ENCODE measurements around the gene ADAMTSL4. TPM values are rescaled to one million over a fixed set of nuclear protein-coding genes. Genes with fewer than 3 reads are reported as not detected.

ADAMTSL4 gene
- total RNA-seq, 1 experiment from 2014 or later: 4.3 TPM

- DNase-seq (ENCODE audit: low read depth, low spot score) (no peak), ATAC-seq (no peak)
- Histone ChIP-seq H3K9me3 (ENCODE audit: control insufficient read depth in 1 of 2, insufficient read depth in 1 of 2, low read depth in 1 of 2, low read length in 2 of 2) (no peaks in the 10 kb centered on the region), H3K79me2 (ENCODE audit: insufficient read depth, low read length) (peaks cover 34% of the 10 kb centered on the region), H3K4me2 (ENCODE audit: low read length) (no peak overlapping the region), H3K27me3 (ENCODE audit: insufficient read depth, low read length) (no peaks in the 10 kb centered on the region), H2AFZ (ENCODE audit: low read depth, low read length, poor library complexity, severe bottlenecking) (no peak overlapping the region), H3K27ac (ENCODE audit: low read depth, low read length) (no peak overlapping the region), H3K36me3 (ENCODE audit: control insufficient read depth in 1 of 2, insufficient read depth in 2 of 2, low read length in 2 of 2) (peaks cover 0 to 3% of the 10 kb centered on the region in 2 experiments; a peak in 1 of 4 replicates), H4K20me1 (ENCODE audit: insufficient read depth) (no peaks in the 10 kb centered on the region), H3K4me3 (replicated peaks in 1 of 2; ENCODE audit: low read depth in 1 of 2, low read length in 2 of 2) (no peak overlapping the region), H3K9me2 (ENCODE audit: insufficient read depth) (no peaks in the 10 kb centered on the region), H3K4me1 (ENCODE audit: control insufficient read depth in 1 of 2, insufficient read depth in 2 of 2, low read length in 2 of 2) (peaks cover 63 to 75% of the 10 kb centered on the region in 2 experiments), H3K9ac (ENCODE audit: low read length) (no peak overlapping the region)
- intact Hi-C loops (cut with micrococcal nuclease): loop anchor here (10.0 kb wide), 1 partner anchor 128 kb away; the partner anchor contains the start of gene GOLPH3L
- POLR2A ChIA-PET: no interaction called here
- TF ChIP-seq ZBTB33 (IDR thresholded peaks at IDR 0.05; ENCODE audit: extremely low read depth, insufficient replicate concordance, low read length) (no peak), ATF3 (IDR thresholded peaks at IDR 0.05) (no peak), TCF7L2 (IDR thresholded peaks at IDR 0.05; ENCODE audit: borderline replicate concordance, extremely low read depth, insufficient read depth, insufficient read length) (no peak), SRF (IDR thresholded peaks at IDR 0.05; ENCODE audit: low read depth) (no peak), ZFX (IDR thresholded peaks at IDR 0.05) (no peak), FOSL1 (IDR thresholded peaks at IDR 0.05; ENCODE audit: low read depth) (no peak), REST (IDR thresholded peaks at IDR 0.05; ENCODE audit: low read depth) (no peak), CEBPB (IDR thresholded peaks at IDR 0.05; ENCODE audit: low read depth) (no peak), SIN3A (IDR thresholded peaks at IDR 0.05; ENCODE audit: low read depth) (no peak), EZH2 (IDR thresholded peaks at IDR 0.05) (no peak), POLR2A (IDR thresholded peaks at IDR 0.05; ENCODE audit: borderline replicate concordance, extremely low read depth, insufficient read depth, insufficient read length) (no peak), JUND (IDR thresholded peaks at IDR 0.05) (no peak), EZH2phosphoT487 (IDR thresholded peaks at IDR 0.05; ENCODE audit: borderline replicate concordance) (no peak), CBX3 (IDR thresholded peaks at IDR 0.05; ENCODE audit: low read depth) (no peak), YY1 (IDR thresholded peaks at IDR 0.05; ENCODE audit: extremely low read depth, insufficient replicate concordance, low read depth, low read length) (no peak), POLR2AphosphoS5 (IDR thresholded peaks at IDR 0.05; ENCODE audit: low read depth, low read length) (no peak)
- RAD21 ChIA-PET (ENCODE audit: low non-redundant PET in 1 of 2, low total read pairs in 2 of 2, uncharacterized antibody in 2 of 2, unreplicated experiment in 2 of 2): no interaction called here
- CTCF ChIA-PET: no interaction called here
- BruUV-seq (replicated peaks): no TSS peak
Observed at GRCh38 chr1:150566589-150567340, 17.6 kb downstream of the ADAMTSL4 start.
